VCaP (cell line): ENCODE measurements around the gene NFATC1.

ENCODE experiments used
- H3K27ac ChIP-seq: fragments of 450-650 bp; 2 replicates; pipeline ENCODE4 v1.5.1; 2017
- CTCF ChIP-seq: fragments of 450-650 bp; conservative IDR thresholded peaks from 2 replicates; pipeline ENCODE4 v1.5.1; 2017; ENCODE audit warnings: mild to moderate bottlenecking, moderate library complexity

NFATC1 gene

GRCh38 chr18:79424008-79424565 is 28.4 kb downstream of the NFATC1 start:
- H3K27ac ChIP-seq, result no peak overlapping the region
- no peak for TF ChIP-seq CTCF

DNA sequence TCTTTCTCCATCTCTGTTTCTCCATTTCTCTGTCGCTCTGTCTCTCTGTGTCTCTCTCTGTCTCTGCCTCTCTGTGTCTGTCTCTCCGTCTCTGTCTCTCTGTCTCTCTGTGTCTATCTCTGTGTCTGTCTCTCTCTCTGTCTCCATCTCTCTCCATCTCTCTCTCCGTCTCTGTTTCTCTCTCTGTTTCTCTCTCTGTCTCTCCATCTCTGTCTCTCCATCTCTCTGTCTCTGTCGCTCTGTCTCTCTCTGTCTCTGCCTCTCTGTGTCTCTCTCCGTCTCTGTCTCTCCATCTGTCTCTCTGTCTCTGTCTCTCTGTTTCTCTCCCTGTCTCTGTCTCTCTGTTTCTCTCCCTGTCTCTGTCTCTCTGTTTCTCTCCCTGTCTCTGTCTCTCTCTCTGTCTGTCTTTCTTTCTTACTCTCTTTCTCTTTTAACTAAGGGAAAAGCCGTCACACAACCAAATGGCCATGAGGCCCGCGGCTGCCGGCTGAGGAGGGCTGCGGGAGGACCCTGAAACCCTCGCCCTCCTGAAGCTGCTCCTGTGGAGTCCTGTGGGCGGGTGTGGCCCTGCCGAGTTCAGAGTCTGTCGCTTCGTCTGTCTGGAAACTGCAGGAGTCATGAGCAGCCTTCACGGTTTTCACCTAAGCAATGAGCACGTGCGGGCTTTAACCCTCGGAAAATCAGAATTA is 29.3 kb downstream of the NFATC1 start:
- TF ChIP-seq CTCF, result no peak

GRCh38 chr18:79425569-79425886 is 29.8 kb downstream of the NFATC1 start:
- H3K27ac ChIP-seq, result no peak overlapping the region
- no peak for TF ChIP-seq CTCF

More for the DNA sequence above, 29.3 kb downstream of the NFATC1 start:
- no peak overlapping the region for H3K27ac ChIP-seq

DNA sequence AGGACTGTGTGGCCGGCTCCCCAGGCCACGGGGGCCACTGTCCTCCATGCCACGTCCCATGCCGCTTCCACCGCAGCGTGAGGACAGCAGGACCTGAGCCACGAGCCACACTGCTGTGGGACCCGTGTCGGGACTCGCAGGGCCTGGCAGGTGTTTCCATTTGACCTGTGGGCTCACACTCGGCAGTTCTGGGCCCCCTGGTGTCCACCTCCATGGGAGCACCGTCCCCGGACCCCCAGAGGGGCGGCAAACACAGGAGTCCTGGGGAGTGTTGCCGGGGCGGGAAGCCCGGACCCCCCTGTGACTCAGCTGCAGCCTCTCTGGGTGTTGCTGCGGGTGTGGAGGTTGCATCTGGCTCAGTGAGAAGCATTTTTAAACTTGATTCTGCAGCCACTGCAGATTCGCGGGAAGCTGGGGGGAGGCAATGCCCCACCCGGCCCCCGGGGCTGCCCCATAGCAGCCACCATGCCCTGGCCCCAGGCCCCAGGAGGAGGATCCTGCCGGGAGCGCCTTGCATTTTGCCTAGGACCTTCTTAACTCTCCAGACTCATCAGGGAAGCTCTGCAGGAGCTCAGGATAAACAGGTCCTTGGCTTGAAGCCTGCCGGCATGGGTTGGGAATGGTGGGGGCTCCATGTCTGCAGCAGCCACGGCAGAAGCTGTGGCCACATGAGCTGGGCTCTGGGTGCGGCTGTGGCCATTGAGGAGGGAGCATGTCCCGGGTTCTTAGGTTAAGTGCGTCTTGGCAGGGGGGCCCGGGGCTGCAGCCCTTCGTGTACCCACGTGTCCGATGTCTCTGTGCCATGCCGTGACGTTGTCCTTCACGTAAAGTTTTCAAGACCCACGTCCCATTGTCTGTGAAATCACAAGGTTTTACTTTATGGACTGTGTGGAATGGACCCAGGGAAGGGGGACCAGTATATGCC is 30.9 kb downstream of the NFATC1 start:
- no peak for TF ChIP-seq CTCF
- no peak overlapping the region for H3K27ac ChIP-seq

GRCh38 chr18:79427368-79428225 is 31.9 kb downstream of the NFATC1 start:
- TF ChIP-seq CTCF, result no peak

DNA sequence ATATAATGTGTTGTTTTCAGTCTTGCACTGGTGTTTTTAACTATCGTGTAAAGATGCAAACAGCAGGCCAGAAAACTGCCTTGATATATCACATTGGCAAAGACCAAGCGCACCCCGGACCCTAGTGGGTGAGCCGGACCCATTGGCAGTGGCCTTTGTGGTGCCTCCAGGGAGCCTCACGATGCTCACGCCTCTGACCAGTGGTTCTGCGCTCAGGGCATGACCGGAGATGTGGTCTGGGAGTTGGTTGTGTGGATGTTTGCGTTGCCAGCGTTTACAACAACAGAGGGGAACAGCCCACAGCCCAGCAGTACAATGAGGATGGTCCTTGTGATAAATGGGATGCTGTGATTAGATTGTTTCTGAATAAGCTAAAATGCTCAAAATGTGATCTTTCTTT is 32.6 kb downstream of the NFATC1 start:
- H3K27ac ChIP-seq, result no peak overlapping the region
- no peak for TF ChIP-seq CTCF

More at GRCh38 chr18:79427368-79428225, 31.9 kb downstream of the NFATC1 start:
- no peak overlapping the region for H3K27ac ChIP-seq
